GM21360 (cell line): ENCODE data around the gene NTF4.

Source experiments
- ATAC-seq: cut with Tn5 transposase; IDR thresholded peaks from one replicate; pipeline ENCODE4 v1.9.1; 2021; ENCODE audit warnings: mild to moderate bottlenecking, moderate library complexity; ENCODE audit not compliant: unreplicated experiment

The NTF4 gene, protein sequence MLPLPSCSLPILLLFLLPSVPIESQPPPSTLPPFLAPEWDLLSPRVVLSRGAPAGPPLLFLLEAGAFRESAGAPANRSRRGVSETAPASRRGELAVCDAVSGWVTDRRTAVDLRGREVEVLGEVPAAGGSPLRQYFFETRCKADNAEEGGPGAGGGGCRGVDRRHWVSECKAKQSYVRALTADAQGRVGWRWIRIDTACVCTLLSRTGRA

DNA sequence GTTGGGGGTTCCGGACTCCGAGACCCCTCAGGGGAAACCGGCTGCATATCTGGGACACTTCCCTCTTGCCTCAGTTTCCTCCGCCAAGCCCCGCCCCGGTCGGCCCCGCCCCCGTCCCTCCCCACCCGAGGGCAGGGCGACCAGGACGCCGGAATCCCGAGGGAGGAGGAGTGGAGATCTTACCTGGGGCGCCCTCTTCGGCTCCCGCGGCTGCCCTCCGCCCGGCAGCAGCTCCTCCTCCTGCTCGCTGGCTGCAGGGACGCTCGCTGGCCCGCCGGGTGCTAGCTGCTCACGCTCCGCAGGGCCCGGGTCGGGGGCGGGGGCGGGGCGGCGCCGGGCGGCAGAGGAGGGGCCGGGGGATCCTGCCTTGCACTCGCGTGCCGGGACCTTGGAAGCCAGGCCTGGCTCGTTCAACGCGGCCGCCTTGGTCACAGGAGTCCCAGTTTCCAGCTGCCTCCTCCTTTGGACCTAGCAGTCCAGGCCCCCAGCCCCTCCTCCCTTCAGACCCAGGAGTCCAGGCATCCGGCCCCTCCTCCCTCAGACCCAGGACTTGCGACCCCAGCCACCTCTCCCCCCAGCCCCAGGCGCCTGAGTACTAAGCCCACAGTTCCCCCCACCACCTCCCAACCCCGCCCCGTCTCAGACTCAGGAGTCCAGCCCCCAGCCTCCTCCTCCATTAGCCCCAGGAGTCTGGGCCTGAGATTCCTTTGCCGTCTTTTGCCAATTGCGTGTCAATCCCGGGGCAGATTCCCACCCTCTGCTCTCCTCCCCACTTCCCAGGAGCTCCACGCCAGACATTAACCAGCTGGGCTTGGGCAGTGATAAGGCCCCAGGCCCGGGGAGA lies at the start of gene NTF4:
NTF4 (minus strand) TSS at position 51 of the 844 bp plus-strand sequence. CDS start 2,821 bp downstream, outside the sequence.
- ATAC-seq: no peak

DNA sequence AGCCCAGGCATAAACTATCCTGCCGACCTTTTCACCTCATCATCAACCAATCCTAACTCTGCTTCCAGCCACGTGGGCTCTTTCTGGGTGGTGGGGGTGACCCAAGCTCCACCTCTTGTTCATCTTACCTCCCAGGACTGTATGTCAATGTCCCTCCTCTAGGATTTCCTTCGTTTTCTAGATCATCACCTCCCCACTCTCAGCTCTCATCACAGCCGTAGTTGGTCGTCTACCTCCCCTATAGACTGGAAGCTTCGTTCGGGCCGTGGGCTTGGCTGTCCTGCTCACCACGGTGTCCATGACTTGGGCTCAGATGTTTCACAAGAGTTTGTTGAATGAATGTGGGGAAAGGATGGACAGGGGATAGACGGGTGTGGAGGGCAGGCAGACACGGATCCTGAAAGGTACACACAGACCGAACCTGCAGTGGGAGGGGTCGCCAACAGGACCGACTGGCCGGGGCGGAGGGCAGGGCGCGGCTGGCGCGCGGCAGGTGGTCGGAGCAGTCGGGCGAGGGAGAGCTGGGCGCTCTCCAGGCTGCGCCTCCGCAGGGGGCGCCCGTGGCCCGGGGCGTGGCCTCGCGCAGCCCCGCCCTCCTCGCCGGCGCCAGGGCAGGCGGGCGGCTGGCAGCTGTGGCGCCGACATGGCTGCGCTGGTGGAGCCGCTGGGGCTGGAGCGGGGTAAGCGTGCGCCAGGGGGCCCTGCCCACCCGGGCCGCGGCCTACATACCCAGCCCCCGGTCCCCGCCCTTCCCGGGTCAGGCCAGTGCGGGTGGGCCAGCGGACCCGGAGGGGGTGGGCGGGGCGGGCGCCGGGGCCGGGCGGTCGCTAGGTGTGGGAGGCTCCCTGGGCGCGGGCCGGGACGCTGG lies 49.4 kb upstream of the NTF4 start, which contains the start of gene LIN7B:
LIN7B (plus strand) TSS at position 609 of the 868 bp plus-strand sequence; CDS start at position 644, 35 bp downstream.
- no peak for ATAC-seq

DNA sequence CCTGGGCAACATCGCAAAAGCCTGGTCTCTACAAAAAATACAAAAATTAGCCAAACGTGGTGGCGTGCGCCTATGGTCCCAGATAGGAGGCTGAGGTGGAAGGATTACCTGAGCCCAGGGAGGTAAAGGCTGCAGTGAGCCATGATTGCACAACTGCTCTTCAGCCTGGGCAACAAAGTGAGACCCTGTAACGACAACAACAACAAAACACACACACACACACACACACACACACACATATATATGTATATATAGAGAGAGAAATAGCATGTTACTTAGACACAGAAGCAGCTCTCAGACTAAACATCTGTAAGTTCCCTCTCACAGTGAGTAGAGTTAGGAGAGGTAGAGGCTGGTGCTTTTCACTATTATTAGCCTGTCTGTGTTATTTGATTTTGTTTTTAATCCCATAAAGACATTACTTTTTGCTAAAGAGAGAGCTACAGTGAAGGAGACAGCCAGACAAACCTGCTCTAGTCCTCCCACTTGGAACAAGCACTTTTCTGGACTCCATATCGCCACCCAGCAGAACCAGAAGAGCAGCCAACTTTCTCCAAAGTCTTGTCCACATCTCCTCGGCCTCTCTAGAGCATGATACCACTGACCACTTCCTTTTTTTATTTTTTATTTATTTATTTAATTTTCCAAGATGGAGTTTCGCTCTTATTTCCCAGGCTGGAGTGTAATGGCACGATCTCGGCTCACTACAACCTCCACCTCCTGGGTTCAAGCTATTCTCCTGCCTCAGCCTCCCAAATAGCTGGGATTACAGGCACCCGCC lies 46.8 kb upstream of the NTF4 start:
- ATAC-seq: no peak

DNA sequence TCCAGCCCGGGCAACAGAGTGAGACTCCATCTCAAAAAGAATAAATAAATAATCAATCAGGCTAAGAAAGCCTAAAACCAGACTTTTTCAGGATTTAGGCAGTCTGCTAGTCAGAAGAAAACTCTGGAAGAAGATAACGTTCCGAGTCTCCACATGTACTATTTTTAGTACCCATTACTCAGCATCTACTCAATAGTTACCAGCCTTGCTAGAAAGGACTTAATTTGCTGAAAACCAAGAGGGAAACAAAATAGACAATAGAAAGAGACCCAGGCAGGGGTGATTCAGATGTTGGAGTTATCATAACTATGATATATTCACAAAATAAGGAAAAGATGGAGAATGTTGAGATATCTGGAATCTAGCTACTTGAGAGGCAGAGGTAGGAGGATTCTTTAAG lies 45.9 kb upstream of the NTF4 start:
- ATAC-seq: no peak

DNA sequence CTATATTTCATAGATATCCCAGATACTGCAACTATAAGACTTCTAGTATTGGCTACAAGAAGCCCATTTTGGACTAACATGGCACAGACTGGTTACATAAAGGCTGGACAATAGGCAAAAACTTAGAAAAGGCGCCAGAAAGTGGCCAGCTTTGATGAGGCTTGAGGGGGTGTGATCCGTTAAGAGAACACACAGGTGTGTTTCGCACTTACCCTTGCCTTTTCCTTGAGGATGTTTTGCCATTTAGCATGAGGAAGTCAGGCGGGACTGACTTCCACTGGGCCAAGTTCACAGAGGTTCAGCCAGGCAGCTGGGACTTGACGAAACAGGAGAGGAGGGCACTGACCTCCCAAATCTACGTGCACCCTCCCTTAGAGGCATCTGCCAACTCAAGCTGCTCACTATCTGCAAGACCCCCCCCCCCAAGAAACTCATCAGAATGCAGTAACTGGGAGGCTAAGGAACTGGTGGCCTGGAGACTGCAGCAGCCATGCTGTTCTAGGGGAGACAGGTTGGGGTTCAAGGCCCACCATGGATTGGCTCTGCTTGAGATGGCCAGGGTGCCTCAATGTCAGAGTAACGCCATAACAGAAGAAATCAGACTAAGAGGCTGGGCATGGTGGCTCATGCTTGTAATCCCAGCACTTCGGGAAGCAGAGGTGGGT lies 45.1 kb upstream of the NTF4 start:
- ATAC-seq: no peak

DNA sequence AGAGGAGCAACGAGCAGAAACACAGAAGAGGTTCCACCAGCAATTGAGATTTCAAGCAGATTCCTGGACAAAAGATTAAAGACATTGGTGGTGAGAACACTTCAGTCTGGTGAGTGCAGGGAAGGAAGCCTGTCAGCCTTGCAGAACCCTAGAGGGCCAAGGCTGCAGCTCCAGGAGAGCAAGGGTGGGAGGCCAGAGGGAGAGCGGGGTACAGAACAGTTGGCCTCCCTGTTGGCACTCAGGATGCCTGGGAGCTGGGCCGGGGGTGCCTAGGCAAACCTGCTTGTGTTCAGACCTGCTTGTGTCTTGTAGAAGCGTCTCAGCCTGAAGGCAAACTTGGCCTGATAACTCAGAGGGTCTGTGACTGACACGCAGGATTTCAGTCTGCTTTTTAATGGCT lies 44.4 kb upstream of the NTF4 start:
- ATAC-seq: no peak

DNA sequence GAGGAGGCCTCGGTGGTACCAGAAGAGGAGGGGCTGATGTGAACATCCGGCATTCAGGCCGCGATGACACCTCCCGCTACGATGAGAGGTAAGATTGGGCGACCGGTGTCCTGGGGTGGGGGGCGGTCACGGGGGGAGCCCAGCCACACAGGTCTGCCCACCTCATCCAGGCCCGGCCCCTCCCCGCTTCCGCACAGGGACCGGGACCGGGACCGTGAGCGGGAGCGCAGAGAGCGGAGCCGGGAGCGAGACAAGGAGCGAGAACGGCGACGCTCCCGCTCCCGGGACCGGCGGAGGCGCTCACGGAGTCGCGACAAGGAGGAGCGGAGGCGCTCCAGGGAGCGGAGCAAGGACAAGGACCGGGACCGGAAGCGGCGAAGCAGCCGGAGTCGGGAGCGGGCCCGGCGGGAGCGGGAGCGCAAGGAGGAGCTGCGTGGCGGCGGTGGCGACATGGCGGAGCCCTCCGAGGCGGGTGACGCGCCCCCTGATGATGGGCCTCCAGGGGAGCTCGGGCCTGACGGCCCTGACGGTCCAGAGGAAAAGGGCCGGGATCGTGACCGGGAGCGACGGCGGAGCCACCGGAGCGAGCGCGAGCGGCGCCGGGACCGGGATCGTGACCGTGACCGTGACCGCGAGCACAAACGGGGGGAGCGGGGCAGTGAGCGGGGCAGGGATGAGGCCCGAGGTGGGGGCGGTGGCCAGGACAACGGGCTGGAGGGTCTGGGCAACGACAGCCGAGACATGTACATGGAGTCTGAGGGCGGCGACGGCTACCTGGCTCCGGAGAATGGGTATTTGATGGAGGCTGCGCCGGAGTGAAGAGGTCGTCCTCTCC lies 43.2 kb upstream of the NTF4 start:
- no peak for ATAC-seq

DNA sequence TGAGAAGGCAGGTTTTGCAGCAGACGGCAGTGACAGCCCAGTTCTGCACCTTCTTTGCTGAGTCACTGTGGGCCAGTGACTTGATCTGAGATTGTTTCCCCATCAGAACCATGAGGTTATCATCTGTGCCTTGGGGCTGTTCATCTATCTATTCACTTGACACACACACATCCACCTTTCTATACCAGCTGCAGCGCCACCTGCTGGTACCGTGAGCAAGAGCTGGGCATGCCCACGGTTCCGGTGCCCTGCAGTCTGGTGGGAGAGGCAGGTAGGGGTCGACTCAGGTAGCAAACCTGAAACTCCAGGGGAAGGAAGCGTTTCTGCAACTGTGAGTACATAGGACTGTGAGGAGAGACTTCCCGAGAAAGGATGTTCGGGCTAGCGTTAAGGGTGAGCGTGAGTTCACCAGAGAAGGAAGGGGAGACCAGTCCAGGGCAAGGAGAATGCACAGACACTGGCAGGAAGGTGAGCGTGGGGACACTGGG lies 42.1 kb upstream of the NTF4 start:
- no peak for ATAC-seq

DNA sequence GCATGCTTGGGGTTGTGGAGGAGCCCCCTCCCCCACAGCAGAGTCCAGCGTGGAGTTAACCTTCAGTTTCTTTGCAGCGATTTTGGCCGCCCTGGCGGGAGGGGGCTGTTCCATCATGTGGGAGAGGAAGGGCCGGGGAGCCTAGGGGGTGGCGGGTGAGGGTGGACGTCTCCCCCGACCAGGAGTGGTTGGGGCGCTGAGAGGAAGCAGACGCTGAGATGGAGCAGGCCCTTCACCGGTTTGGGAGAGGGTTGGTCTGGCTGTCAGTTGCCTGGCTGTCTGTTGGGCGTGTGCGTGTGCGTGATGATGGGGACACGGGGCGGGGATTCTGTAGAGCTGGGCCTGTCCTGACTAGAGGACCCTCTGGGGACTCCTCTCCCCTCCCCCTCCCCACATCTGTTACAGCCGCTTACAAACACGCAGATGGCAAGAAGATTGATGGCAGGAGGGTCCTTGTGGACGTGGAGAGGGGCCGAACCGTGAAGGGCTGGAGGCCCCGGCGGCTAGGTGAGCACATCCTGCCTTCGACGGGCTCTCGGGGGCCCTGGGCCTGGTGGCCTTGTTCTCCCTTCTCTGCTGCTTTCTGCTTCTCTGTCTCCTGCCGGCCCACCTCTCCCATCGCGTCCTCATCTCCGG lies 39.7 kb upstream of the NTF4 start:
- no peak for ATAC-seq

DNA sequence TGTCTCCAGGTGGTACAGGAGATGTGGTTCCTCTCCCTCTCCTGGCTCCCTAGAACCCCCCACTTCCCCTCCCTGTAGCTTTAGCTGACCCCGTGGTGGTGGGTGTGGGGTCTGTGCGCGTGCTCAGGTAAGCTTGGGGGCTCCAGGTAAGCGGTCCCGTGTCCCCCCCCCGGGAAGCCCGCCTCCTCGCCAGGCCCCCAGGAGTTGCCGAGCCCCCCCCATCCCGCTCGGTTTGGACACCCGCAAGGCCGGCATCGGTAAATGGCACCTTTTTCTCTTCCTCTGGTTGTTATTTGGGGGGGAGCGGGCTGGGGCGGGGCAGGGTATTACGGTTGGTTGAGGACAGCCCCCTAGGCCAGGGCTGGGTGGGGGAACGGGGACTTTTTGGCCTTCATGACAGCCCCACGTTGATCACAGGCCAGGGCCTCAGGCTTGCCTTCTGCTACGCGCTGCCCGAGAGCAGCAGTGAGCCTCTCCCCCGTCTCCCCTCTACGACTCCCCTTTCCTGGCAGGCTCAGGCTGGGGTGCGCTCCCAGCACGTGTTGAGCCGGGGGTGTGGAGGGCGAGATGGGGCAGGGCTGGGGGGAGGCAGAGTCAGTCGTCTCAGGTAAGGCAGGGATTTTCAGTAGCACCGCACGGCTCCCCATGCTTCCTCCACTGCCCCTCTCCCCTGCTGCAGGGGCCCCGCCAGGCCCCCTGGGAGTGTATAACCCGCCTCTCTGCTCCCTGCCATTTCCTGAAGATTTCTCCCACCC lies 38.9 kb upstream of the NTF4 start:
- no peak for ATAC-seq

DNA sequence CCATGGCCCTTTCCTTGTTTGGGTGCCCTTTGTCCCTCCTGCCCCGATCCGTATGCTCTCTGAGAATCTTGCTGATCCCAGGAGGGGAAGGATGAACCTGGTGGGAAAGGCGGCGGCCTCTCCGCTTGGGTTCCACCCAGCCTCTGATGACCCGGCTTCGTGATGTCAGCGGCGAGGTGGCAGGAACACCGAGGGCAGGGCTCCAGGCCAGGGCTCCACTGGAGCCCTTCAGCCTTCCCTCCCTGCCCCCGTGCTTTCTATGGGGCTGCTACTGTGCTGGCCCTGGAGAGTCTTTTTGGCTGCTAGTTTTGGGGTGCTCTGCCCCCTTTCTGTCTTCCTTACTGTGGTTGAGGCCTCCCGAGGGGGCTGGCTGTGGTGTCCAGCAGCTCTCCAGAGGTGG lies 37.7 kb upstream of the NTF4 start:
- no peak for ATAC-seq

DNA sequence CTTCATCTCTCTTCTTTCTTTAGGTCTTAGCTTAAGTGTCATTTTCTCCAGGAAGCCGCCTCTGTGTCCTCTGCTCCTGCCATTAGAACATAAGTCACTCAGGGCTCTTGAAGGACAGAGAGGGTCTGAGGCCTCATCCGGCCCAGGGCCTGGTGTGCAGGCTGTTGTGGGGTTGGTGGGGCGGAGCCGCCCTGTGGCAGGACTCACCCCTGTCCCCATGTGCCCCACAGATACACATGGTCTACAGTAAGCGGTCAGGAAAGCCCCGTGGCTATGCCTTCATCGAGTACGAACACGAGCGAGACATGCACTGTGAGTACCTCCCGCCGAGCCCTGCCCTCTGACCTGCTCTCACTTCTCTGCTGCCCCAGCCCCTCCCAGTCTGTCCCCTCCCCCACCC lies 36.5 kb upstream of the NTF4 start:
- no peak for ATAC-seq

DNA sequence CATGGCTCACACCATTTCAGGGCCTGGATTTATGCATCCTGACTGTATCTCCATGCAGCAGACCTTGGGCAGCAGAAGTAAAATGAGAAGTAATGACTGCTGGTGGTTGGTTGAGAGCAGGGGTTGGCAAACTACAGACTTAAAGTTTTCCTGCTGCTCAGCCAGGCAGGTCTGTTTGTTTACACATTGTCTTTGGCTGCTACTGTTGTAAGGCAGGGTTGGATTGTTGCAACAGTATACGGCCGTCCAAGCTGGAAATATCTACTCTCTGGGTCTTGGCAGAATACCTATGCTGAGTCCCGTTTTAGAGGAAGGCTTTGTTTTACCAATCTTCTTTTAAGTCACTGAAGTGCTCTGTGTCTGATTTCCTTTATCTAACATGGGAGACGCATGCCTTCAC lies 34.2 kb upstream of the NTF4 start:
- ATAC-seq: no peak

DNA sequence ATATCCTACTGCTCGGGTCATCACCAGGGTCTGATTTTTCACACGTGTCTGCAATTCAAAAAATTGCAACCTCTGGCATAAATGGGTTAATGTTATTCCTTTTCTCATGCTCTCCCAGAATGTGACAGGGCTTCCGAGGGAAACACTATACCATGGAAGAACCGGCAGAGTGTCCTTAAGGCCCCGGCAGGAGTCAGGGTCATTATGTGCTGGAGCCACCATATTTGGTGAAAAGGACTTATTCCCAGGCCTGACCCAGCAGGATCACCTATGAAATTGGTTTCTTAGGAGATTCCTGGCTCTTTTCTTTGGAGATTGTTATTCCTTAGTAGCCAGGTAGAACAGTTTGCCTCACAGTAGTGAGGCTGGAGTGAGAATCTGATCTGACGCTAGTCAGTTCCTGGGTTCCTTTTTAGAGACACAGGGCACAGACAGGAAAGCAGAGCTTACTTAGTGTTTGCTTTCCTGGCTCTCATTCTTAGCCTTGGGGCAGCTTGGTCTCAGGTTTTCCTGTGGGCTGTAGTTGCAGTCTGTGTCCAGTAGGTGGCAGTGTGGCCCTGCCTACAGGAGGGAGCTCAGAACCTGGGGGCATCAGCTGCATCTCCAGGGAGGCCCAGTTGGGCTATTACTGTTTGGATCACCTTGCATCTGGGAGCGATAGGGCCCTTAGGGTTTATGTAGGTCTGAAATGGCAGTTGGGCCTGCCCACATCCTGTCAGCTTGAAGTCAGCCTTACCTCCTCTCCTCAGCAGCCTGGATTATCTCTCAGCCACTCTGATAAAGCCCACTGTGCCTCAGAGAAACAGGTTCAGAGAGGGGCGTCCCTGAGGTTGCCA lies 33.1 kb upstream of the NTF4 start:
- no peak for ATAC-seq

DNA sequence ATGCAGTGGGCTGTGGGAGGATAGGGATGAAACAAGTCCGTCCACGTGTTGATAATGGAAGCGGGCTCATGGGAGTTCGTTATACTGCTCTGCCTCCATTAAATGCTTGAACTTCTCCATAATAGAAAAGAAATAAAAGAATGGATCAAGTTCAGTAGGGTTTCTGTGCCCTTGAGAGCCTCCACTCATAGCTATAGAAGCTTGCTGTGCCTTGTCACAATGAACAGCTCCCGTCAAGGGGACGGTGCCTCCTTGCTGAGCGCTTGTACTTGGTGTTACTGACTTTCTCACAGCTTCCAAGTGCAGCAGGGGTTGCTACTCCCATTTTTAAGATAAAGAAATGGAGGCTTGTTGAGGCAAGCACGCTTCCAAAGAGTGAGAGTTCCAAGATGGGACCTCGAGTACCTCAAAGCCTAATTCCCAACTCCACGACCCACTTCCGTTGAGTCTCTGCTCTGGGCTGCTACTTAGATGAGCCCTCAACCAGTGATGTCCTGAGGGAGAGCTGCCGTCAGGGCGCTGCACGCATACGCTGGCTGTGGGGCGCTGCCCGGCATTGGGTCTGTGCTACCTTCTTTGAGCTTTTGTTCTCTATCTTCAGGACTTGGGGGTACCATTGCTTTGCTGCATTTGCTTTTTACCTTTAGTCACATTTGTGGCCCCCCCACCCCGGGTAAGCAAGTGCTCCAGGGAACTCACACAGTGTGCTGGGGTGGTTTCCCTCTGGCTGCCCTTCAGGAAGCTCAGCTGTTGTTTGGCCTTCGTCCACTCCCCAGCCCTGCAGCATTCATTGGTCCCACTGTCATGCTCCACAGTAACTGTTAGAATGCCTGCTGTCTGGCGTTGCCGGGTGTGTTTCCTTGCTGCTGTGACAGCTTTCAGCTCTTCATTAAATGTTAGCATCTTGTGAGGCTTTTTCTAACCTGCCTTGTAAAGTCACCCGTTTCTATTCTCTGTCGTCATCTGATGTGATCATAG lies 30.2 kb upstream of the NTF4 start:
- no peak for ATAC-seq

DNA sequence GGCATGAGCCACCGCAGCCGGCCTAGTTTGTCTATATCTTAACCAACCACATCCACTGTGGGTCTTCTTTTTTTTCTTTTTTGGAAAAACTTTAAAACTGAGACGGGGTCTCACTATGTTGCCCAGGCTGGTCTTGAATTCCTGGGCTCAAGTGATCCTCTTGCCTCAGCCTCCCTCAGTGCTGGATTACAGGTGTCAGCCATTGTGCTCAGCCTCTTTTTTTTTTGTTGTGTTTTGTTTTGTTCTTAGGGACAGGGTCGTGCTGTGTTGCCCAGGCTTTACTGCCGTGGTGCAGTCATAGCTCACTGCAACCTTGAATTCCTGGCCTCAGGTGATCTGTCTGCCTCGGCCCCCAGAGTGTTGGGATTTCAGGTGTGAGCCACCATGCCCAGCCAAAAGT lies 28.1 kb upstream of the NTF4 start:
- ATAC-seq: no peak
